Hematopoietic multipotent progenitor cell treated with erythropoietin and hydrocortisone succinate and interleukin-3 and kit ligand, for 4 days (in vitro differentiated cells): Measurements from ENCODE around the gene H2AZ2.
"Not testable (repeated sequence)": the region's sequence is repeated elsewhere in the genome, so short reads cannot be mapped to it uniquely, and the experiment has no call there.

ENCODE experiments used
- DNase-seq: peaks from one replicate; pipeline ENCODE4 v3.0.0-alpha.2; 2015

The H2AZ2 gene

DNA sequence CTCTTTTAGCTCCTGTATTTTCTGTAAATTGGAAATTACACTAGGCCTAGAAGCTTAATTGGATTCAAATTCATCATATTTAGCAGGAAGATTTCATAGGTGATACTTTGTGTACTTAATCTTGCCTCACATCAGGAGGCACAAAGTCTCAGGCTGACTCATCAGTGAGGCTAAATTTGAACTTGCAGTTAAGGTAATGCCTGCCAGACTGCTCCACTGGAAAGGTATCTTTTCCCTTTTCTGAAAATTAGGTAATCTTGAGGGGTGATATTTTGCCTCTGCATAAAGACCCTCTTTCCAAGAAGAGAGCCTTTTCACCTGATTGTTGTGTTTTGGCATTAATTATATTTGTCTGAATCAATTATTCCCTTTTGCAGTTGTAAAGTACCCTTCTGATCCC is 36.8 kb downstream of the H2AZ2 start:
- no peak for DNase-seq

GRCh38 chr7:44808914-44809393 is 38.9 kb downstream of the H2AZ2 start:
- no peak for DNase-seq

- no peak for DNase-seq
These were observed 41.9 kb downstream of the H2AZ2 start for GRCh38 chr7:44805950-44806349.

- not testable (repeated sequence) for DNase-seq
These were observed 43.9 kb downstream of the H2AZ2 start for GRCh38 chr7:44803828-44804519.

DNA sequence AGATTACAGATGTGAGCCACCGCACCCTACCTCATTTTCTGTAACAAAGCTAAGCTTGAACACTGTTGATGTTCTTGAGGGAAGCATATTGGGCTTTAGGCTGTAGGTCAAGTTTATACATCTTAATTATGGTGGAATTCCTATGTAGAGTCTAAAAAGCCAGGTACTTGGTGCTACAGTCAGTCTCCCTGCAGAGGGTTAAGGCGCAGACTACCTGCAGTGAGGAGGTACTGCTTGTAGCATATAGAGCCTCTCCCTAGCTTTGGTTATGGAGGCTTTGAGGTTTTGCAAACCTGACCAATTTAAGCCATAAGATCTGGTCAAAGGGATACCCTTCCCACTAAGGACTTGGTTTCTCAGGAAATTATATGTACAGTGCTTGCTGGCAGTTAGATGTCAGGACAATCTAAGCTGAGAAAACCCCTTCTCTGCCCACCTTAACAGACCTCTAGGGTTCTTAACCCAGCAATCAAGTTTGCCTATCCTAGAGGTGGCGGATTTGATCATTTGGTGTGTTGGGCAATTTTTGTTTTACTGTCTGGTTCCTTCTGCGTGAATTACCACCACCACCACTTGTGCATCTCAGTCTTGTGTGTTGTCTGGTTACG is 45.4 kb downstream of the H2AZ2 start:
- DNase-seq = no peak

DNA sequence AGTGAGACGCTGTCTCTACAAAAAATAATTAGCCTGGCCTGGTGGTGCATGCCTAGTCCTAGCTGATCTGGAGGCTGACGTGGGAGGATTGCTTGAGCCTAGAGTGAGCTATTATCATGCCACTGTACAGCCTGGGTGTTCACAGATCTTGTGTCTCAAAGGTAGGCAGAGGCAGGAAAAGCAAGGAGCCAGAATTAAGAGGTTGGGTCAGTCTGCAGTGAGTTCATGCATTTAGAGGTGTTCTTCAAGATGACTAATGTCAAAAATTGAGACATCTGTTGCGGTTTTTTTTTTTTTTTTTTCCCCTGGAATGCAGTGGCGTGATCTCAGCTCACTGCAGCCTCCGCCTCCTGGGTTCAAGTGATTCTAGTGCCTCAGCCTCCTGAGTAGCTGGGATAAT is 46.0 kb downstream of the H2AZ2 start:
- DNase-seq = no peak

- no peak for DNase-seq
These were observed 47.9 kb downstream of the H2AZ2 start for GRCh38 chr7:44799939-44800338.

DNA sequence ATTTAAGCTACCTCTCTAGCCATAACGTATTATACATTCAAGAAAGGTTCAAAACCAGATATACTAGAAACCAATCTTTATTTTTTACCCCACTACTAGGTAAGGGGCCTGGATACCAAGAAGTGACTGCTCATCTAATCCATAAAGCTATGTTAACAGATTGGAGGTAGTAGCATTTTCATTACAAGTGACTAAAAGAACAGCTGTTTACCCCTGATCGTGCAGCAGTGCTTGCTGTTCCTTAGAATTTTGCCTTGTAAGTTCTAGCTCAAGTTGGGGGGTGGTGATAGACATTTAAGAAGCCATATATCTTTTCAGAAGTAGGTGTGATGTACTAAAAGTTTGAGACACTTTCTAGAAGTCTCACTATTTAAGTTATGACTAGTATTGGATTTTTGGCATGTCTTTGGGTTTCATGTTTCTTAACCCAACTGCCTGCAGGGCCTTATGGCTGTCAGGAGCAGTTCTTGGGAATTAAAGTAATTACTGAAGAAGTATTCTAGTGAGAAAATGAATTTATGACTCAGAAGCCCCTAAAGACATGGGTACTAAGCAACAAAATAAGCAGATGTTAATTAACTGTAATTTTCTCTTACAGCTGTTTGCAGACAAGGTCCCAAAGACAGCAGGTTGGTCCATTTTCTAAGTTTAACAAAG is 49.1 kb downstream of the H2AZ2 start:
- no peak for DNase-seq

- DNase-seq = peak; percentile 96
These were observed 50.3 kb downstream of the H2AZ2 start for GRCh38 chr7:44797329-44798258.

GRCh38 chr7:44796504-44797328 is 51.2 kb downstream of the H2AZ2 start, which contains the start of gene PPIA:
PPIA (plus strand) TSS chr7:44796681; CDS start chr7:44796725, 44 bp downstream.
- DNase-seq = peak; percentile 99

DNA sequence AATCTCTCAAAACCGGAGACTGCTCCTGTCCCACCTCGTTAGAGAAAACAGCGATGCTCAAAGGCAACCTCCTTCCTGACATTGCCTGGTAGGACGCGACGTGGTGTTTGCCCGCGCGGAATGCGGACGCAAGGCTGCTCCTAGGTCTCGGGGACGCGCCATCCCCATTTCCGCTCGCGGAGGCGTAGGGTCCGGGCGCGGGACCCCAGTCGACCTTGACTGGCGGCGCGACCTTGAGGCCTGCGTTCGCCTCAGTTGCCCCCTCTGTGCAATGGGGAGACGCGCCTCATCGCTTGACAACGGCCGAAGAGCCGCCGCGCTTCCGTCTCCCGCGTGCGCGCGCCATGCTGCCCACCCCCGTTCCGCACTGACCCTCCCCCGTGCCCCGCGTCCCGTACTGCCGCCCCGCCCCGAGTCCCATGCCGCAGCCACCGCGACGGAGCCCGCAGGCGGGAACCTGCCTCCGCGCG is 51.8 kb downstream of the H2AZ2 start:
- no peak for DNase-seq

- DNase-seq = no peak
These were observed 53.6 kb downstream of the H2AZ2 start for GRCh38 chr7:44794331-44794730.

DNA sequence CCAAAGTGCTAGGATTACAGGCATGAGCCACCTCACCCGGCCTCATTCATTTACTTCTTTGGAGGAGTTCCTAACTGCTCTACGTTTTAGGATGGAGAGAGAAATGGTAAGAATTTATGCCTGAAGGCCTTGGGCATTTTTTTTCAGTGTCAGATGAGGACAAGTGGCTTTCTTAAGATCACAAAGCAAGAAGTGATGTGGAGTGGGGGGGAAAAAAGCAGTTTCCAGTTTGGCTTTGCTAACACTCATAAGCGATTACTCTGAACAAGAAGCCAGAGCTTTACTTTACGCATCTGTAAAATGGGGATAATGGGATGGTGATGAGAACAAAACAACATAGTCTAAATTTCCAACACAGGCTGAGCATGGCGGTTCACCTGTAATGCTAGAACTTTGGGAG is 54.0 kb downstream of the H2AZ2 start:
- no peak for DNase-seq

- no peak for DNase-seq
These were observed 56.3 kb downstream of the H2AZ2 start for GRCh38 chr7:44791278-44792219.

- DNase-seq = no peak
These were observed 57.9 kb downstream of the H2AZ2 start for GRCh38 chr7:44789990-44790389.

DNA sequence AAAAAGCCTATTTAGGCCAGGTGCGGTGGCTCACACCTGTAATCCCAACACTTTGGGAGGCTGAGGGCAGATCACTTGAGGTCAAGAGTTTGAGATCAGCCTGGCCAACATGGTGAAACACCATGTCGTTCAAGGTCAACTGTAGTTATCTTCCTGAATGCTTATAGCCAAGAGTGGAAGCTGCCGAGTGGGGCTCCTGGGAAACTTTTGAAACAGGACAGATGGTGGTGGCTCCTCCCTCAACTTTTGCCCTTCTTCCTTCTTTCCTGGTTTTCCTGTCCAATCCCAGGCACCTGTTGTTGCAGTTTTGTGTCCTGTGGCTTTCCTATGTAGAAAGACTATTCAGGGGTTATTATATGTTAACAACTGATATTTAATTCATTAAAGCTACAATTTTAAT is 60.1 kb downstream of the H2AZ2 start:
- DNase-seq = no peak

GRCh38 chr7:44787041-44787440 is 60.8 kb downstream of the H2AZ2 start:
- no peak for DNase-seq

GRCh38 chr7:44785218-44785617 is 62.7 kb downstream of the H2AZ2 start:
- not testable (repeated sequence) for DNase-seq

DNA sequence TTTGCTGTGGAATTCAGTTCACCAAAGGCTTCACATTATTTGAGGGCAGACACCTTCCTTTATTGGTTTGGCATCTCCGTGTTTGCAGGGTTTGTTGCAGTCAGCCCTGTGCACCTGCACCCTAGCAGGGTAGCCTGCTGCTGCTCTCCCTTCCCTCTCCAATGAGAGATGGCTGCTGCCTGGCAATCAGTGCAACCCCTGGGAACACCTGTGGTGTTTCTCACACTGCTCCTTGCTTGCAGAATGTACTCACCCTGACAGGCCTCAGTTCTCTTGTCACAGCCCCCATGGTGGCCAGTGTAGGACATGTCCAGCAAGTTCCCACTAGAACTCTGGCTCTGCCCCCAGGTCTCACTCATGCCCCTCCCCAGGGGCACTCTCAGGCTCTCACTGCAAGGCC is 63.5 kb downstream of the H2AZ2 start:
- DNase-seq = no peak

DNA sequence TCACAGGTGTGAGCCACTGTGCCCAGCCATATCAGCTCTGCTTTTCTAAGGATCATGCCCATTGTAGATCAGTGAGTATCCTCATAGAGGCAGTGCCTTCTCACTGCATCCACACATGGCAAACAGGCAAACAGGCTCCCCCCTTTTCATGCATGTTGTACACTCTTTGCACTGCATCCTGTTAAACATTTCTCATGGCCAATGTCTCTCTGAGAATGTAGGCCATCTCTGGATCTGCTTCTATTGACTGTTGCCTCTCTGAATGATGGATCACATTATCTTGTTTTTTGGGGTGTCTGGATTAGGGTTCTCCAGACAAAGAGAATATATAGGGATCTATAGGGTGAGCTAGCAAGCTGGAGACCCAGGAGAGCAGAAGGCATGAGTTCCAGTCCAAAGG is 64.5 kb downstream of the H2AZ2 start:
- DNase-seq = no peak

DNA sequence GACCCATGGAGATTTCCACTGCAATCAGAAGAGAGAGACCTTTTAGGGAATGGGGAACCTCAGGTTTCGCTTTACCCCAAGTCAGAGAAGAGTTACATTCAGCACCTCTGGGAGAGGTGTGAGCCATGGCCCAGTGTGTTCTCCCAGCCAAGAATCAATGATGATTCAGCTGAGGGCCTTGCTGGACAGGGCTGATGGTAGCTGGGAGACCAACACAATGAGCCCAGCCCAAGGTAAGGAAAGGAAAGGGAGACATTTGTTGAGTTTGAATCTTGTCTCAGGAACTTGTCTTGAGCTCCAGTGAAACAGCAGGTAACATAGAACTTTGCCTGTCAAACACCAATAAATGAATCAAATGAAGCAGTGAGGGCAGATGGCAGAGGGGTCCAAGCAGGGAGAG is 65.4 kb downstream of the H2AZ2 start:
- DNase-seq = no peak
